IgD-negative memory B cell (primary cell): ENCODE measurements around the gene SYCN. TPM values are rescaled to one million over a fixed set of nuclear protein-coding genes. Genes with fewer than 3 reads are reported as not detected.

ENCODE experiments used
- H3K27ac Mint-ChIP-seq, 3 donors: one replicate each; pipeline ENCODE4 v1.8.0; 2020 to 2022; ENCODE audit warnings: mild to moderate bottlenecking in 3 of 3, mixed read lengths in 3 of 3, moderate library complexity in 1 of 3
- H3K27me3 Mint-ChIP-seq: one replicate; pipeline ENCODE4 v1.8.0; 2021; ENCODE audit warnings: mixed read lengths
- H3K36me3 Mint-ChIP-seq: one replicate; pipeline ENCODE4 v1.8.0; 2020; ENCODE audit warnings: mild to moderate bottlenecking, mixed read lengths
- H3K4me1 Mint-ChIP-seq, 3 donors: one replicate each; pipeline ENCODE4 v1.8.0; 2020 to 2022; ENCODE audit warnings: mixed read lengths in 3 of 3, mild to moderate bottlenecking in 1 of 3
- H3K4me3 Mint-ChIP-seq, 4 donors: one replicate each; pipeline ENCODE4 v1.8.0; 2020 to 2022; ENCODE audit warnings: mild to moderate bottlenecking in 4 of 4, mixed read lengths in 4 of 4, moderate library complexity in 3 of 4
- H3K9me3 Mint-ChIP-seq, 3 donors: one replicate each; pipeline ENCODE4 v1.8.0; 2020 to 2021; ENCODE audit warnings: mixed read lengths in 3 of 3, mild to moderate bottlenecking in 1 of 3
- polyA plus RNA-seq: library from polyadenylated mRNA; unstranded; fragments of 300-500 nt; fragmentation: Illumina TruSeq; gene quantifications from one replicate; pipeline ENCODE4 v1.2.3, GENCODE V29; 2021

The SYCN gene
- polyA plus RNA-seq, 1 donor from 2014 or later: not detected

DNA sequence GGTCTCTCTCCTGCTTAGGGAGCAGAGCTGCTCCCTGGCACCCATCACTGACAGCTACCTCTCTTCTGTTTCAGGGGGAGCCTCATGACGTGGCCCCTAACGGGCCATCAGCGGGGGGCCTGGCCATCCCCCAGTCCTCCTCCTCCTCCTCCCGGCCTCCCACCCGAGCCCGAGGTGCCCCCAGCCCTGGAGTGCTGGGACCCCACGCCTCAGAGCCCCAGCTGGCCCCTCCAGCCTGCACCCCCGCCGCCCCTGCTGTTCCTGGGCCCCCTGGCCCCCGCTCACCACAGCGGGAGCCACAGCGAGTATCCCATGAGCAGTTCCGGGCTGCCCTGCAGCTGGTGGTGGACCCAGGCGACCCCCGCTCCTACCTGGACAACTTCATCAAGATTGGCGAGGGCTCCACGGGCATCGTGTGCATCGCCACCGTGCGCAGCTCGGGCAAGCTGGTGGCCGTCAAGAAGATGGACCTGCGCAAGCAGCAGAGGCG is 30.5 kb downstream of the SYCN start:
- Mint-ChIP-seq H3K27me3 (no peaks in the 10 kb centered on the region), H3K4me3 (no peak overlapping the region), H3K4me1 (no peaks in the 10 kb centered on the region), H3K9me3 (no peaks in the 10 kb centered on the region), H3K36me3 (peaks cover 2% of the 10 kb centered on the region), H3K27ac (no peak overlapping the region)

- no peaks in the 10 kb centered on the region for H3K27me3 Mint-ChIP-seq
- peaks cover 2% of the 10 kb centered on the region for H3K36me3 Mint-ChIP-seq
Measured at GRCh38 chr19:39172700-39173501, 31.2 kb downstream of the SYCN start.

GRCh38 chr19:39171479-39172465 is 32.3 kb downstream of the SYCN start:
- Mint-ChIP-seq H3K36me3 (peaks cover 2% of the 10 kb centered on the region), H3K4me3 (no peak overlapping the region), H3K27ac (no peak overlapping the region), H3K27me3 (no peaks in the 10 kb centered on the region), H3K9me3 (no peaks in the 10 kb centered on the region), H3K4me1 (no peaks in the 10 kb centered on the region)

More at GRCh38 chr19:39172700-39173501, 31.2 kb downstream of the SYCN start:
- no peak overlapping the region for H3K27ac Mint-ChIP-seq
- H3K4me1 Mint-ChIP-seq: no peaks in the 10 kb centered on the region
- no peaks in the 10 kb centered on the region for H3K9me3 Mint-ChIP-seq
- no peak overlapping the region for H3K4me3 Mint-ChIP-seq

GRCh38 chr19:39170386-39171231 is 33.5 kb downstream of the SYCN start:
- Mint-ChIP-seq H3K4me1 (no peaks in the 10 kb centered on the region), H3K27me3 (no peaks in the 10 kb centered on the region), H3K27ac (no peak overlapping the region), H3K36me3 (no peaks in the 10 kb centered on the region), H3K9me3 (no peaks in the 10 kb centered on the region), H3K4me3 (no peak overlapping the region)

- Mint-ChIP-seq H3K4me3 (no peak overlapping the region), H3K27ac (no peak overlapping the region), H3K9me3 (no peaks in the 10 kb centered on the region), H3K4me1 (peaks cover 0 to 1% (median 0%) of the 10 kb centered on the region in 3 donors), H3K27me3 (no peaks in the 10 kb centered on the region), H3K36me3 (no peaks in the 10 kb centered on the region)
Measured at GRCh38 chr19:39169143-39169810, 34.8 kb downstream of the SYCN start.

DNA sequence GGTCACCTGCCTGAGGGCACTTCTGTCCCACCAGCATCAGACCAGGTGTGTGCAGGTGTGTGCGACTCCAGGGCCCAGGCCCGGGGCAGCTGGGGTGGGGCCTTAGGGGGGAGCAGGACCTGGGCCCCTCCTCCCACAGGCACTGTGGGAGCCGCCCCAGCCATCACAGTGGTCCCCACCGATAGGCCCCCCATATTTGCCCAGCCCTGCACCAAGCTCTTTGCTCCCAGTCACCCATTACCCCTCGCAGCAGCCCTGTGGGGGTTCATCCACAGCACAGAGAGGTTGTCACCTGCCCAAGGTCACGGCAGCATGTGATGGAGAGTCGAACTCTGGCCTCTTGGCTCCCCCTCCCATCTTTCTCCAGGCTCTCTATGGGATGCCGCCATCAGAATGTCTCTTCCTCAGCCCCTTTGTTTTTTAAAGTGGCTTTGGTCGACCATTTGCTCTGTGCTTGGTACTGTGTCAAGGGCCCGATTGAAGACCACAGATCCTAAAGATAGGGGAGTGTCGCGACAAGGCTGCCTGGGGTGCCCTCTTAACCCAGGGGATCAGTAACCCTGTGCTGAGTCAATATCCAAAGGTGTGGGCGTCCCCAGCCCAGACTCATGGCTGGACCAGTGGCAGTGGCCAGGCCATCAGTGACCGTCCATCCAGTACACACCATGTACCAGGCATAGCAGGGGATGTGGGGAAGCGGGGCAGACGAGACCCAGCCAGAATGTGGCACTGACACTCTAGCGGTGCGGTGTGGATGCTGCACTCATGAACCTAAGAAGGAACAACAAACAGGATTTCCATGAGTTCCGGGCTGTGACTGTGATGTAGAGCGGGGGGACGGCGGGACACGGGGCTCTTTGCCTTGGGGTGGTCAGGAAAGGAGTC is 35.6 kb downstream of the SYCN start:
- Mint-ChIP-seq H3K9me3 (no peaks in the 10 kb centered on the region), H3K4me1 (peaks cover 0 to 3% (median 0%) of the 10 kb centered on the region in 3 donors), H3K27me3 (no peaks in the 10 kb centered on the region), H3K27ac (no peak overlapping the region), H3K36me3 (no peaks in the 10 kb centered on the region), H3K4me3 (no peak overlapping the region)

DNA sequence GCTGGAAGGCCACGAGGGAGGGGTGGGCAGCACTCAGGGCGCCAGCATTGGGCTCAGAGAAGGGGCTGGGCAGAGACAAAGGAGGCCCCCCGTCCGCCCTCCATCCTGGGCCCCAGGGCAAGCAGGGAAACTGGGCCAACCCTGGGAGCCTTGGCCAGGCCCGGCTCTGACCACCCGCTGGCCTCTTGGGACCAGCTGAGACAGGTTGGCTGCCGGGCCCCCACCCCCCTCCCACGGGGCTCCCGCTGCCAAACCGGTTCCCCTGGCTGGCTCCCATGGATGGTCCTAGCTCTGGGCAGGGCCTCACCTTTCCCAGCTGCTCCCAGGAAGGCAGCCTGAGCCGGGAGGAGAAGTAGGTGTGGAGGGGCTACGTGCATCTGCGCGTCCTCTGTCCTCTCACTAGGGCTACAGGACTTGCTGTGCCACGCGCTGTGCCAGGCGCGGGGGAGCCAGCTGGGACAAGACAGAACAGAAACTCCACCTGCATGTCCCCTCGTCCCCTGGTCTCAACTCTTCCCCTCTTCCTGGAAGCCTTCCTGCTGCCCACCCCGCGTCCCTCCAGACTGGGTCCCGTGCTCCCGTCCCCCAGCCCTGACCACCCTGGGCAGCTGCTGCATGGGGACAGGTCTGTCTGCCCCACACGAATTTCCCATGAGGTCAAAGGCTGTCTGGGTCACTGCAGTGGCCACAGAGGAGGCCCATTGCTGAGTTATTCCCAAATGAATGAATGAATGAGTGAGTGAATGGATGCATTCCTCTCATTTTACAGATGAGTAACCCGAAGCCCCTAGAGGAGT is 36.4 kb downstream of the SYCN start:
- Mint-ChIP-seq H3K9me3 (no peaks in the 10 kb centered on the region), H3K36me3 (no peaks in the 10 kb centered on the region), H3K27me3 (no peaks in the 10 kb centered on the region), H3K27ac (no peak overlapping the region), H3K4me3 (no peak overlapping the region), H3K4me1 (peaks cover 0 to 6% (median 0%) of the 10 kb centered on the region in 3 donors)

DNA sequence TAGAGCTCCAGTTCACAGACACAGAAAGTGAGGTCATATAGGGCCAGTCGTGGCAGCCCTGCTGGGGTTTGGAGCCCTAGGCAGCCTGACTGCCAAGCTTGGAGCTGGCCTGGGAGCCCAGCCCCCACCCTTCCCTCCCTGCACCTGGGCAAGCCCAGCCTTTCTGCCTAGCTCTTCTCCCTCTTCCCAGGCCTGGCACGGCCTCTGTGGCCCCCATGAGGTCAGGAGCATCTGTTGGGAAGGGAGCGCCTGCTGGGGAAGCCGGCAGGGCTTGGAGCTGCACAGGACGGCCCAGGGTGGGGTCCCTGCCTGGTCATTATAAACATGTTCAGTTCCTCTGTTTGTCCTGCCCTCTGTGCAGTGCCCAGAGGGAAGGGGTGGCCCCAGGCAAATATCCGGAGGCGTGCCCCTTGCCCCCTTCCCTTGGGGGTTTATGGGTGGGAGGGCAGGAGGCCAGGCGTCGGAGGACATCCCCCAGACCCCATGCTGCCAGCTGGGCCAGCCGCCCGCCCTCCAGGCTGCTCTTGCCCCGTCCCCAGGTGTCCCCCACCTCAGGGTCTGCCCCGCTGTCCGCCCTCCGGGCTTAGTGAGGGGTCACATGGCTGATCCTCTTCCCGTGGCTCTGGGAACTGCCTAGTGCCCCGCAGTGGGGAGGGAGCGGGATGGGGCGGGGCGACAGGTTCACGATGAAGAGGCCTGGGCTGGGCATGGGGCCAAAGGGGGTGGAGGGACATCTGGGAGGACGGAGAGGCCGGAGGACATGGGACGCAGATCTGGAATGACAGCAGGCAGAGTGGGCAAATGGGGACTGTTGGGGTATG is 37.3 kb downstream of the SYCN start:
- H3K27ac Mint-ChIP-seq: no peak overlapping the region
- no peaks in the 10 kb centered on the region for H3K27me3 Mint-ChIP-seq

GRCh38 chr19:39165857-39166256 is 38.2 kb downstream of the SYCN start:
- Mint-ChIP-seq H3K27ac (no peak overlapping the region), H3K9me3 (no peaks in the 10 kb centered on the region), H3K27me3 (no peaks in the 10 kb centered on the region), H3K4me1 (peaks cover 0 to 8% (median 1%) of the 10 kb centered on the region in 3 donors), H3K4me3 (peak overlapping the region in 1 of 4 donors; percentile 17), H3K36me3 (no peaks in the 10 kb centered on the region)

More for the DNA sequence above, 37.3 kb downstream of the SYCN start:
- Mint-ChIP-seq H3K4me1 (peaks cover 0 to 8% (median 1%) of the 10 kb centered on the region in 3 donors), H3K4me3 (no peak overlapping the region), H3K36me3 (no peaks in the 10 kb centered on the region), H3K9me3 (no peaks in the 10 kb centered on the region)

DNA sequence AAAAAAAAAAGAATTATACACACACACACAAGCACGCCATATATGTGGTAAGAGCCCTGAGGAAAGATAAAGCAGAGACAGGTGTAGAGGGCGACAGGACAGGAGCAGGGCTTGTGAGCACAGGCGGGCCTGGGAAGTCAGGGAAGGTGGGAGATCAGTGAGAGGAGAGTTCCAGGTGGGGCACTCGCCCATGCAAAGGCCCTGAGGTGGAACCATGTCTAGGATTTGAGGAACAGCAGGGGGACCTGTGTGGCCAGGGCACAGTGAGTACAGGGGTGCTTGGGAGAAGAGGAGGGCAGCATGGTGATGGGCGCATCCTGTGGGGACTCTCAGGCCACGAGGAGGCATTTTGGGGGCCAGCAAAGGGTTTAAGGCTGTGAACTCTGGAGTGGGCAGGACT is 39.8 kb downstream of the SYCN start:
- H3K4me3 Mint-ChIP-seq: no peak overlapping the region
- no peak overlapping the region for H3K27ac Mint-ChIP-seq

GRCh38 chr19:39163621-39164020 is 40.4 kb downstream of the SYCN start:
- H3K27me3 Mint-ChIP-seq: no peaks in the 10 kb centered on the region
- peaks cover 0 to 10% (median 4%) of the 10 kb centered on the region in 3 donors for H3K4me1 Mint-ChIP-seq
- H3K36me3 Mint-ChIP-seq: no peaks in the 10 kb centered on the region
- no peaks in the 10 kb centered on the region for H3K9me3 Mint-ChIP-seq
- no peak overlapping the region for H3K27ac Mint-ChIP-seq
- H3K4me3 Mint-ChIP-seq: no peak overlapping the region

More for the DNA sequence above, 39.8 kb downstream of the SYCN start:
- H3K9me3 Mint-ChIP-seq: no peaks in the 10 kb centered on the region
- H3K4me1 Mint-ChIP-seq: peaks cover 0 to 9% (median 4%) of the 10 kb centered on the region in 3 donors
- H3K36me3 Mint-ChIP-seq: no peaks in the 10 kb centered on the region
- no peaks in the 10 kb centered on the region for H3K27me3 Mint-ChIP-seq

- no peak overlapping the region for H3K27ac Mint-ChIP-seq
- H3K27me3 Mint-ChIP-seq: no peaks in the 10 kb centered on the region
- no peaks in the 10 kb centered on the region for H3K9me3 Mint-ChIP-seq
- no peak overlapping the region for H3K4me3 Mint-ChIP-seq
- peaks cover 0 to 10% (median 8%) of the 10 kb centered on the region in 3 donors for H3K4me1 Mint-ChIP-seq
- peaks cover 1% of the 10 kb centered on the region for H3K36me3 Mint-ChIP-seq
Measured at GRCh38 chr19:39162441-39163043, 41.5 kb downstream of the SYCN start.
